Right atrium auricular region (tissue), 2 donors: ENCODE data around the gene TCF7. TPM values are rescaled to one million over a fixed set of nuclear protein-coding genes. Genes with fewer than 3 reads are reported as not detected.

Experiments used
- DNase-seq: peaks from one replicate; pipeline ENCODE4 v3.0.0-alpha.2; 2019; ENCODE audit warnings: low spot score
- H3K27ac ChIP-seq, 2 donors: fragments of 200-600 bp; sonication (generic); 1 replicate in 1 of 2; 2 replicates in 1 of 2; pipeline ENCODE4 v1.5.1; 2016 to 2019
- H3K27me3 ChIP-seq, 2 donors: fragments of 200-600 bp; sonication (generic); one replicate each; pipeline versions ENCODE4 v1.5.1 to v1.6.0; 2017 to 2019
- H3K36me3 ChIP-seq: fragments of 200-600 bp; sonication (generic); one replicate; pipeline ENCODE4 v1.5.1; 2016
- H3K4me1 ChIP-seq, 2 donors: fragments of 200-600 bp; sonication (generic); one replicate each; pipeline versions ENCODE4 v1.5.1 to v1.6.0; 2017 to 2019
- H3K4me3 ChIP-seq, 2 donors: fragments of 200-600 bp; sonication (generic); 1 replicate in 1 of 2; 2 replicates in 1 of 2; pipeline ENCODE4 v1.5.1; 2017 to 2019; ENCODE audit warnings: mild to moderate bottlenecking in 1 of 2, moderate library complexity in 1 of 2
- H3K9me3 ChIP-seq, 2 donors: fragments of 200-600 bp; sonication (generic); one replicate each; pipeline ENCODE4 v1.5.1; 2019
- total RNA-seq, 2 donors: library from RNA; depleted of rRNA; stranded (reverse); fragments of >200 nt; gene quantifications; one replicate each; pipeline ENCODE4 v1.1.0, GENCODE V29; 2016
- TF ChIP-seq, protein P1 (sequence below), 2 donors: fragments of 200-600 bp; sonication (generic); IDR thresholded peaks; one replicate each; pipeline ENCODE4 v1.5.1; 2019; ENCODE audit warnings: antibody characterized with exemption in 2 of 2

Gene TCF7
- total RNA-seq, 2 donors from 2014 or later, result 1.3 to 1.7 TPM

DNA sequence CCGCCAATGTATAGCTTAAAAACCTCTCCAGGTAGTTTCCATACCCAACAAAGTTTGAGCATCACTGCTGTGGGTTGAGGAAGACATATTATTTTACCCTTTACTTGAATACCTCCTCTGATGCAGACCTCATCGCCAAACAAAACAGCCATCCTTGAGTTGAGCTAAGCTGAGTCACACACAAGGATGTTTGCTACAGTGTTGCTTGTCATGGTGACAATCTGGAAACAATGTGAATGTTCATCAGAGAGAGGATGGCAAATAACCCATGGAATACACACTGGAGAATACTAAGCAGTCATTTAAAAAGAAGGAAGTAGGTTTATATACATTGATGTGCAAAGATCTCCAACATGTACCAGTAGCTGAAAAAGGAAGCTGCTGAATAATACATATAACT, 41.1 kb upstream of the TCF7 start:
- no peak for DNase-seq
- TF ChIP-seq, protein P1, sequence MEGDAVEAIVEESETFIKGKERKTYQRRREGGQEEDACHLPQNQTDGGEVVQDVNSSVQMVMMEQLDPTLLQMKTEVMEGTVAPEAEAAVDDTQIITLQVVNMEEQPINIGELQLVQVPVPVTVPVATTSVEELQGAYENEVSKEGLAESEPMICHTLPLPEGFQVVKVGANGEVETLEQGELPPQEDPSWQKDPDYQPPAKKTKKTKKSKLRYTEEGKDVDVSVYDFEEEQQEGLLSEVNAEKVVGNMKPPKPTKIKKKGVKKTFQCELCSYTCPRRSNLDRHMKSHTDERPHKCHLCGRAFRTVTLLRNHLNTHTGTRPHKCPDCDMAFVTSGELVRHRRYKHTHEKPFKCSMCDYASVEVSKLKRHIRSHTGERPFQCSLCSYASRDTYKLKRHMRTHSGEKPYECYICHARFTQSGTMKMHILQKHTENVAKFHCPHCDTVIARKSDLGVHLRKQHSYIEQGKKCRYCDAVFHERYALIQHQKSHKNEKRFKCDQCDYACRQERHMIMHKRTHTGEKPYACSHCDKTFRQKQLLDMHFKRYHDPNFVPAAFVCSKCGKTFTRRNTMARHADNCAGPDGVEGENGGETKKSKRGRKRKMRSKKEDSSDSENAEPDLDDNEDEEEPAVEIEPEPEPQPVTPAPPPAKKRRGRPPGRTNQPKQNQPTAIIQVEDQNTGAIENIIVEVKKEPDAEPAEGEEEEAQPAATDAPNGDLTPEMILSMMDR (IDR thresholded peaks at IDR 0.05), result no peak
- Histone ChIP-seq H3K27me3 (no peaks in the 10 kb centered on the region), H3K9me3 (no peaks in the 10 kb centered on the region), H3K4me3 (no peak overlapping the region), H3K27ac (no peak overlapping the region), H3K4me1 (peaks cover 0 to 11% of the 10 kb centered on the region in 2 donors), H3K36me3 (no peaks in the 10 kb centered on the region)

DNA sequence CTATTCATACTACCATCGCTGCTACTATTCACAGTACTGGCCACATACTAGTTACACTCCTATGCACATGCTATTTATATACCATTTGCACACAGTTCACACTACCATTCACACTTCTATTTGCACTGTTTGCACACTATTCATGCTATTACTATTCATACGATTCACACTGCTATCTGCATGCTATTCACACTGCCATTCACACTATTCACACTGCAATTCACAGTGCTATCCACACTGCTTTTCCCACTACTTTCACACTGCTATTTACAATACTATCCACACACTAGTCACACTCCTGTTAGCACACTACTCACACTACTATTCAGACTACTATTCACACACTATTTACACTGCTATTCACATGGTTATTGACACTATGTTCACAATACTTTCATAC, 39.4 kb upstream of the TCF7 start:
- no peak overlapping the region for H3K4me3 ChIP-seq
- H3K27ac ChIP-seq, result no peak overlapping the region
- TF ChIP-seq, protein P1 (IDR thresholded peaks at IDR 0.05), result no peak
- no peaks in the 10 kb centered on the region for H3K36me3 ChIP-seq
- H3K27me3 ChIP-seq, result no peaks in the 10 kb centered on the region
- H3K4me1 ChIP-seq, result peaks cover 0 to 11% of the 10 kb centered on the region in 2 donors
- no peaks in the 10 kb centered on the region for H3K9me3 ChIP-seq
- DNase-seq, result no peak

DNA sequence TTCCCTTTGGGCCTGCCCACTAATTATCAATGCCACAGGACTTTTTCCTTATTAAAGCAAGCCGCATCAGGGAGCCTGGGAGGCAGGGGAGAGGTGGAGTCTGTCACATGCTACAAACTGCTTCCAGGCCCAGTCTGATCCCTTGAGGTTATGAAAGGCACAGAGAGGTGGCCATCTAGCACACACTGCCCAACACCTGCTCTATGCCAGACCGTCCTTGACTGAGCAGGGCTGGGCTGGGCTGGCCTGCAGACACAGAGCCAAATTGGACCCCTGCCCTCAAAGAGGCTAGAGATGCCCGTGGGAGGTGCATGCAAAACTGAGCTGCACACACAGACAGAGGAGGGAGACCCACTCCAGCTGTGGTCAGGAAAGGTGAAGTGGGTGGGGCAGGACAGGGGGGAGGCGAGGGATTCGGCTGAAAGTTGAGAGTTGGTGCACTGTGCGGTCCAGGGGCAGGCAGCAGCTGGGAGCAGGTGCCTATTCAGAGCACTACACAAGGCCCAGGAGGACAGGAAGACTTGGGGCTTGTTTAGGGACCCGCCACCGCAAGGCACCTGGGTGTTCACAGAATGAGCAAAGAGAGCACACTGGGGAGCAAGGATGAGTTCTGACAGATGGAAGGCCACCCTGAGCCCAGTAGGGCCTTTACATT, 36.4 kb upstream of the TCF7 start:
- H3K4me3 ChIP-seq, result no peak overlapping the region
- no peak overlapping the region for H3K27ac ChIP-seq
- no peaks in the 10 kb centered on the region for H3K27me3 ChIP-seq
- DNase-seq, result no peak
- H3K36me3 ChIP-seq, result no peaks in the 10 kb centered on the region
- no peaks in the 10 kb centered on the region for H3K9me3 ChIP-seq
- H3K4me1 ChIP-seq, result no peaks in the 10 kb centered on the region
- TF ChIP-seq, protein P1 (IDR thresholded peaks at IDR 0.05), result no peak

DNA sequence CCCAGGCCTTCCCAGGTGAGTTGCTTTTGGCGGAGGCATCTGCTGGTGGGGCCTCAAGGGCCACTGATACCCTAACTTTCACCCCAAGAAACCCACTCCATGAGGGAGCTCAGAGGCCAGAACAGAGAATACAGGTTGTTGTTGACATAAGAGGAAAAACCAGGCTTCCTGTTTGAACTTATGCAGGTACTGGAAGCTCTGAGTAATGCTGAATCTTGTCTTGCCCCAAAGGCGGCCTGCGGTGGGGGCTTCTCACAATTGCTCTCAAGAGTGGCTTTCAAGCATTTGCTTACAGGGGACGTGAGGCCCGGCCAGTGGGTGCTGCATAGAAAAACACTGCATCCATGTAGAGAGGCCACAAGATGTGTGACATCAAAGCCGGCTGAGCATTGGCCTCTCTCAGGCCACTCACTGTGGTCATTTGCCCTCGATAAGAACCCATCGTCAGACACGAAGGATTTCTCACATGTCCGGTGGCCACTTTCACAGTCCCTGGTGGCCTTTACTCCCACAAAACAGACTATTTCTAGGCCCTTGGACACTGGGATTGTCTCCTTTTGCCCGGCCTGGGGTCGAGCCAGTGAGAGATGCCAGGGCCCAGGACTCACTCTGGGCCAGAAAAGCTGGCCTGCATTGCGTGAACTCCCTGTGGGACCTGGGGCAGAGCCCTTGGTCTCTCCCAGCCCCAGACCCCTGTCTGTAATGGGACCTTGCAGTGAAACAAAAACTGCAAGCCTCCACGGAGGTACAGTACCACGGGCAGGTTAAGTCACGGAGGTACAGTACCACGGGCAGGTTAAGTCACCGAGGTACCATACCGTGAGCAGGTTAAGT, 34.5 kb upstream of the TCF7 start:
- Histone ChIP-seq H3K4me3 (no peak overlapping the region), H3K9me3 (no peaks in the 10 kb centered on the region), H3K27me3 (no peaks in the 10 kb centered on the region), H3K27ac (no peak overlapping the region), H3K4me1 (no peaks in the 10 kb centered on the region), H3K36me3 (no peaks in the 10 kb centered on the region)
- TF ChIP-seq, protein P1 (IDR thresholded peaks at IDR 0.05), result no peak
- DNase-seq, result no peak

DNA sequence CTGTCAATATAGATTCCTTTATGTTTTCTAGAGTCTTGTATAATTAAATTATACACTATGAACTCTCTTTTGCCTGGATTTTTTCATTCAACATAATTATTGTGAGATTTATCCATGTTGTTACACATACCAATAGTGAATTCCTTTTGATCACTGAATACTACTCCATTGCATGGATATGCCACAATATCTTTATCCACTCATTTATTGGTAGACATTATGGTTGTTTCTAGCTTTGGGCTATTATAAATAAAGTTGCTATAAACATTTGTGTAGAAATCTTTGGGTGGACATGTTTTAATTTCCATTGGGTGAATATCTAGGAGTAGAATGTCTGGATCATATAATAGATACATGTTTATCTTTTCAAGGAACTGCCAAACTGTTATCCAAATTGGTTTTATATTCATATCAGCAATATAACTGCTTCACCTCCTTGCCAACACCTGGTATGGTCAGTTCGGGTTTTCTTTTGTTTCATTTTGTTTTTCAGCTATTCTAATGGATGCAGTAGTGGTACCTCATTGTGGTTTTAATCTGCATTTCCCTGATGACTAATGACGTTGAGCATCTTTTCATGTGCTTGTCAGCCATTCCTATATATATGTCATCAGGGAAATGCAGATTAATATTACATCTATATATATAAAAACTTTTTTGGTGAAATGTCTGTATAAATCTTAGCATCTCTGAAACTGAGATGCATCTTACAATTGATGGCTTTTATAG, 32.1 kb upstream of the TCF7 start:
- TF ChIP-seq, protein P1 (IDR thresholded peaks at IDR 0.05), result no peak
- no peaks in the 10 kb centered on the region for H3K4me1 ChIP-seq
- no peaks in the 10 kb centered on the region for H3K9me3 ChIP-seq
- no peak overlapping the region for H3K27ac ChIP-seq
- no peaks in the 10 kb centered on the region for H3K36me3 ChIP-seq
- no peak overlapping the region for H3K4me3 ChIP-seq
- DNase-seq, result no peak
- no peaks in the 10 kb centered on the region for H3K27me3 ChIP-seq
